ACC112 (cell line): ENCODE results near the gene RNF208.

ENCODE experiments used
- H2AFZ ChIP-seq: fragments of 200-600 bp; sonication (generic); one replicate; pipeline ENCODE4 v1.6.0; 2017; ENCODE audit warnings: antibody characterized with exemption, low read length; ENCODE audit not compliant: unreplicated experiment
- H3K27ac ChIP-seq: fragments of 200-600 bp; sonication (generic); 2 replicates; pipeline ENCODE4 v1.5.1; 2014; ENCODE audit warnings: low read depth, mild to moderate bottlenecking, antibody characterized with exemption, low read length, moderate library complexity
- H3K27me3 ChIP-seq: fragments of 200-600 bp; sonication (generic); 2 replicates; pipeline ENCODE4 v1.6.1; 2014; ENCODE audit warnings: mild to moderate bottlenecking, antibody characterized with exemption, low read length, moderate library complexity, mixed read lengths; ENCODE audit not compliant: insufficient read depth
- H3K36me3 ChIP-seq: fragments of 200-600 bp; sonication (generic); 2 replicates; pipeline ENCODE4 v1.6.1; 2016; ENCODE audit warnings: mild to moderate bottlenecking, antibody characterized with exemption, low read length, moderate library complexity, mixed read lengths; ENCODE audit not compliant: insufficient read depth
- H3K4me1 ChIP-seq: fragments of 200-600 bp; sonication (generic); one replicate; pipeline ENCODE4 v1.6.1; 2016; ENCODE audit warnings: low read length, mixed read lengths; ENCODE audit not compliant: insufficient read depth, unreplicated experiment, control insufficient read depth
- H3K4me3 ChIP-seq: fragments of 200-600 bp; sonication (generic); 2 replicates; pipeline ENCODE4 v1.5.1; 2014; ENCODE audit warnings: mild to moderate bottlenecking, low read depth, low read length
- H3K79me2 ChIP-seq: fragments of 200-600 bp; sonication (generic); one replicate; pipeline ENCODE4 v1.6.0; 2016; ENCODE audit warnings: low read length; ENCODE audit not compliant: control insufficient read depth, unreplicated experiment, insufficient read depth

RNF208 gene

DNA sequence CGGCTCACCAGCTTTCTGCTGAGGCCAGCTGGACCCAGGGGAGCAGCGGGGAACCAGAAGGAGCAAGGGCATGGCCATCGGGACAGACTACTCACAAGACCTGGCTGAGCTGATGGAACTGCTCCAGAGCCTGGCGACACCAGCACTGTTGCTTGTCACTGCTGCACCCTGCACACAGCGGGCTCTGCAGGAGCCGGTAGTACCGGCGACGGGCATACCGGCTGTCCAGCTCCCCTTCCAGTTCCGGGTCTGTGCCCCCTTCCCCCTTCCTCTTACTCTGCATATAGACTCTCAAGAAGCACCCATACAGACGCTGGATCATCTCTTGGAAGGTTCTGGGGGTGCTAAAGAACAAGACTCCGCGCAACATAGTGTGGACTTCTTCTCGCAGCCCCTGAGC is 34.7 kb downstream of the RNF208 start:
- peak overlapping the region; percentile 80 for H3K4me3 ChIP-seq
- no peaks in the 10 kb centered on the region for H3K36me3 ChIP-seq
- H3K27ac ChIP-seq, result no peak overlapping the region
- H3K4me1 ChIP-seq, result peaks cover 18% of the 10 kb centered on the region
- no peaks in the 10 kb centered on the region for H3K27me3 ChIP-seq
- H3K79me2 ChIP-seq, result peaks cover 40% of the 10 kb centered on the region
- no peak overlapping the region for H2AFZ ChIP-seq

DNA sequence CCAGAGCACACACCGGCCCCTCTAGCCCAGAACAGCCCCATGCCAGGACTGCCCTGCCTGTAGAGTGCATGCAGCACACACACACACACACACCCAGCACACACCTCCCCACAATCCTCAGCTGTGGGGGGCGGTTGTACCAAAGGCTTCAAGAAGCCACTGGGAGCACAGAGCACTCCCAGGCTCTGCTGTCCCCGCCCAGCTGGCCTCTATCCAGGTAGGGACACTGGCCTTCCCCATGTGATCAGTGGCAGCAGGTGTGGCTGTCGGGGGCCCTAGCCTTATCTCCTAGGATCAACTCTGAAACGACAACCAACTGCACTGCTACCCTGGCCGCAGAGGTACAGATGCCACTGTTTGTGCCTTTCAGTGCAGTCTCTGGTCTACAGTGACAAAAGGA is 35.7 kb downstream of the RNF208 start:
- H3K4me1 ChIP-seq, result peaks cover 18% of the 10 kb centered on the region
- peaks cover 40% of the 10 kb centered on the region for H3K79me2 ChIP-seq
- H3K27me3 ChIP-seq, result no peaks in the 10 kb centered on the region
- no peak overlapping the region for H3K27ac ChIP-seq
- H2AFZ ChIP-seq, result no peak overlapping the region
- peak overlapping the region; percentile 80; the same call in 1 of the 2 replicates for H3K4me3 ChIP-seq
- H3K36me3 ChIP-seq, result no peaks in the 10 kb centered on the region

DNA sequence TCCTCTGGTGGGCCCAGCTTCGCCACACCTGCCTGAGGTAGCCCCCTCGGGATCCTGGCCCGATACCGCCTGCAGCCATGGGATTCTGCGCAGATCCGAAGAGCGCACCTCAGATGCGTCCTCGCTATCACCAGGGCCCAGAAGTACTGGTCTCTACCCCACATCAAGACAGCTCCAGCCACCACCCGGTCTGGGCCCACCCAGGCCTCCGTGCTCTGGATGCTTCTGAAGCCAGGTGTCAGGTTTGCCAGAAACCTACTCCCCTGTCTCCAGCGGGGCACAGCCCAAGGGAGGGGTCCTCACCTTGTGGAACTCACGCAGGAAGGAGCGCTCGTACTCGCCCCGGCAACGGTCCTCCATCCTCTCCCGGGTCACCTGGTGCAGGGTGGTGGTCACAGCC is 36.1 kb downstream of the RNF208 start:
- no peak overlapping the region for H2AFZ ChIP-seq
- peaks cover 18% of the 10 kb centered on the region for H3K4me1 ChIP-seq
- H3K27me3 ChIP-seq, result no peaks in the 10 kb centered on the region
- H3K27ac ChIP-seq, result no peak overlapping the region
- H3K4me3 ChIP-seq, result no peak overlapping the region
- peaks cover 37% of the 10 kb centered on the region for H3K79me2 ChIP-seq
- no peaks in the 10 kb centered on the region for H3K36me3 ChIP-seq

DNA sequence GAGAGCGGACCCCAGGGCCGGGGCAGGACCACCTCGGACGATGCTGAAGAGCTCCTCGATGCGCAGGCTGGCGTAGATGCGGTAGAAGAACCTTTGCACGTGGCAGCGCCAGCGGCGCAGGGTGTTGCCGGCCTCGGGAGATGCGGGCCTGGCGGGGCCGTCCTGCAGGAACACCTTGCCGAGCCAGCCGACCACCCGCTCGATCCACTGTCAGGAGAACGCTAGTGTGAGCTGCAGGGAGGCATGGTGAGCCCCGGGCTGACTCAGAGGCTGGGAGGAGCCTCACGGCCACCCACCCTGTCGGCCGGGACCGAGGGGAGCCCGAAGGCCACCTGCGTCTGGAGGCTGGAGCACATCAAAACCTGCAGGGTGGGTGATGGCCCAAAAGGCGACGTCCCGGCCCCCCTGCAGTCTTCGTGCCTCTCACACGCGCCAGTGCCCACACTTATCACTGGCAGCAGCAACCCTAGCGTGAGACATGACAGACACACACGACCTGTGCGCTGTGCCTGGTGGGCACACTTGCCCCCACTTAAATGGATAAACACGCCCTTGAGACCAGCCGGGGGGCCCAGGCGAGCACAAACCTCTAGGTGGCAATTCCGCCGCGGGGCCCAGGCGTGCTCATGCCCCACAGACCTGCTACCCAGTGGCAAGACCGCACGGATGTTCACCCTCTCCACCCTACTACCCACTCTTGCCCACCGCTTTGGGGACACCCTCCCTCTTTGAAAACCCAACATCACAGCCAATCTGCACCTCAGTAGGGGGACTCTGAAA is 37.0 kb downstream of the RNF208 start:
- no peaks in the 10 kb centered on the region for H3K36me3 ChIP-seq

DNA sequence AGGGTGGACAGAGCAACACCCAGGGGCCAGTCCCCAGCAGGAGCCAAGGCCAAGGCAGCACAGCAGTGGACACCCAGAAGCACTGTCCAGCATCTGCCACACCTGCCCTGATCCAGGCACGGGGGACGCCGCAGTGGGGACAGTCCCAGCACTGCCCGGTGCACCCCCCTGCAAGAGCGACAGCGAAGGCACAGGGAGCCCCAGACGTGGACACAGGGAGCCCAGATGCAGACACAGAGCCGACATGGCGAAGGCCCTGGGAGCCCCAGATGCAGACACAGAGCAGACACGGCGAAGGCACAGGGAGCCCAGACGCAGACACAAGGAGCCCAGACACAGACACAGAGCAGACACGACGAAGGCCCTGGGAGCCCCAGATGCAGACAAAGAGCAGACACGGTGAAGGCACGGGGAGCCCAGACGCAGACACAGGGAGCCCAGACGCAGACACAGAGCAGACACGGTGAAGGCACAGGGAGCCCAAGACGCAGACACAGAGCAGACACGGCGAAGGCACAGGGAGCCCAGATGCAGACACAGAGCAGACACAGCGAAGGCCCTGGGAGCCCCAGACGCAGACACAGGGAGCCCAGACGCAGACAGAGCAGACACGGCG is 38.0 kb downstream of the RNF208 start:
- H3K27ac ChIP-seq, result no peak overlapping the region
- H3K4me3 ChIP-seq, result no peak overlapping the region
- H3K4me1 ChIP-seq, result peaks cover 7% of the 10 kb centered on the region
- H3K79me2 ChIP-seq, result peaks cover 23% of the 10 kb centered on the region
- H3K36me3 ChIP-seq, result no peaks in the 10 kb centered on the region
- H3K27me3 ChIP-seq, result no peaks in the 10 kb centered on the region
- no peak overlapping the region for H2AFZ ChIP-seq

More for the DNA sequence above, 37.0 kb downstream of the RNF208 start:
- peaks cover 28% of the 10 kb centered on the region for H3K79me2 ChIP-seq
- peaks cover 14% of the 10 kb centered on the region for H3K4me1 ChIP-seq
- H3K27ac ChIP-seq, result no peak overlapping the region
- H3K27me3 ChIP-seq, result no peaks in the 10 kb centered on the region
- H3K4me3 ChIP-seq, result no peak overlapping the region
- no peak overlapping the region for H2AFZ ChIP-seq

DNA sequence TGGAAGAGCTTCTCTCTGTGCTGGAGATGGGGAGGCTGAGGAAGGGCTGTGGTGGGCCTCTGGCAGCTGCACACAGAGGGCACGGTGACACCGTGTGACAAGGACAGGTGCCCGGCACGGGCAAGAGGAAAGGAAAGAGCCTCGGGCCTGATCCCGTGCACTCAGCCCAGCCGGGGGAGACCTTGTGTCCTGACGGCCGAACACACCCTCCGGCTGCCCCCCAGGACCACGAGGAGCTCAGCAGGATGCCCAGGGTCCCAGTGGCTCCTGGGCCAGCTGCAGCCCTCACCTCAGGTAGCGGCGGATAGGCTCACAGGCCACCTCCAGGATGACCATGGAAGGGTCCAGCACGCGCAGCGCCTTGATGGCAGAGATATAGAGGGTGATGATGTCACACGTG is 39.2 kb downstream of the RNF208 start:
- H3K79me2 ChIP-seq, result peaks cover 20% of the 10 kb centered on the region
- no peak overlapping the region for H3K27ac ChIP-seq
- no peaks in the 10 kb centered on the region for H3K36me3 ChIP-seq
- no peaks in the 10 kb centered on the region for H3K27me3 ChIP-seq
- H3K4me3 ChIP-seq, result no peak overlapping the region
- peaks cover 17% of the 10 kb centered on the region for H3K4me1 ChIP-seq
- no peak overlapping the region for H2AFZ ChIP-seq

DNA sequence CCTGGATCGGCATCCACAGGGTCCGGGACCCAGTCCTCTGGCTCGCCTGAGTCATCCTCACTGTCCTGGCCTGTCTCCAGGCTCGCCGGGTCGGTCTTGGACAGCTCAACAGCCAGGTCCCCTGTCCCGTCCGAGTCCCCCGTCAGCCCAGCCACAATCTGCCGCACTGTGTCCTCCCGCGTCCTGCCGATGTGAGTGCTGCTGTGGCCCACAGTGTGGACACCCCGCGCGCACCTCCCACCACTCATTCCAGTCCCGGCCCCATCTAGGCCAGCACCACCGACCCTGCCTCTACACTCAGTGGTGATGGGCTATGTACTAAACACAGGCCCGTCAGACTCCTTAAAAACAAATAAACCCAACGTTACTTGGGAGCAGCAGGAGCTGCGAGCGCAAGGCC is 40.4 kb downstream of the RNF208 start:
- no peak overlapping the region for H3K27ac ChIP-seq
- H3K27me3 ChIP-seq, result no peaks in the 10 kb centered on the region
- no peaks in the 10 kb centered on the region for H3K36me3 ChIP-seq
- H2AFZ ChIP-seq, result no peak overlapping the region
- H3K4me3 ChIP-seq, result no peak overlapping the region
- peaks cover 10% of the 10 kb centered on the region for H3K4me1 ChIP-seq
- H3K79me2 ChIP-seq, result peaks cover 9% of the 10 kb centered on the region

DNA sequence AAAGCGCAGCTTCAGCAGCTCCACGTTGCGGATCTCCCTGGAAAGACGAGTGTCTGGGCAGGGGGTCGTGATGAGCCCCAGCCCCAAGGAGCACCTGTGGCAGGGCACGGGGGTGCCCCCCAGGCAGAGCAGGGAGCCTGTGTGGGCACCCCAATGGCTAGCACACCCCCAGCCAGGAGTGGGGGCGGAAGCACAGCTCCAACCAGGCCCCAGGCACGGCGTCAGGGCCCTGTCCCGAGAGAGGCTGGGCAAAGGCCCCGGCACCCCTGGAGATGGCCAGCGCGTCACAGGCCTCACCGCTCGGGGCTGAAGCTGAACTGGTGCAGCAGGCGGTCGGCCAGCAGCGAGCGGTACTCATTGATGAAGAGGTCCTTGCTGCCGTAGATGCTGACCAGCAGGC is 41.5 kb downstream of the RNF208 start:
- no peak overlapping the region for H3K27ac ChIP-seq
- H3K4me1 ChIP-seq, result peaks cover 10% of the 10 kb centered on the region
- H2AFZ ChIP-seq, result no peak overlapping the region
- no peak overlapping the region for H3K4me3 ChIP-seq
- H3K27me3 ChIP-seq, result no peaks in the 10 kb centered on the region
- no peaks in the 10 kb centered on the region for H3K36me3 ChIP-seq
- no peaks in the 10 kb centered on the region for H3K79me2 ChIP-seq

DNA sequence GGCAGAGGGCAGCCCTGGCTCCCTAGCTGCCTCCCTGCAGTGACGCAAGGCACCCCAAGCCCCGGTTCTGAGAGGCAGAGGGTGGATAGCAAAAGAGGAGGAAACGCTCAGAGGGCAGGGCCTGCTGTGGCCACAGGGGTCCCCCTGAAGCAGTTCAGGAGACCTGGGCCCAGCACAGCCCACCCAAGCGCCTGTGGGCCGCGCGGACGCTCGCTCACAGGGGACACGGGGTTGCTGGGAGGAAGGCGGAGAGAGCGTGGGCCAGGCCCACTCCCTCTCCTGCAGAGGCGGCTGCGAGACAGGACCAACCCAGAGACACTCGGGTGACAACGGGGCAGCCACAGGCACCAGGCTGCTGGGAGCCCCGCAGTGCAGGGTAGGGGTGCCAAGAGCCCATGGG is 42.3 kb downstream of the RNF208 start:
- Histone ChIP-seq H2AFZ (no peak overlapping the region), H3K27me3 (no peaks in the 10 kb centered on the region), H3K4me3 (no peak overlapping the region), H3K36me3 (no peaks in the 10 kb centered on the region), H3K4me1 (peaks cover 10% of the 10 kb centered on the region), H3K79me2 (no peaks in the 10 kb centered on the region), H3K27ac (no peak overlapping the region)

DNA sequence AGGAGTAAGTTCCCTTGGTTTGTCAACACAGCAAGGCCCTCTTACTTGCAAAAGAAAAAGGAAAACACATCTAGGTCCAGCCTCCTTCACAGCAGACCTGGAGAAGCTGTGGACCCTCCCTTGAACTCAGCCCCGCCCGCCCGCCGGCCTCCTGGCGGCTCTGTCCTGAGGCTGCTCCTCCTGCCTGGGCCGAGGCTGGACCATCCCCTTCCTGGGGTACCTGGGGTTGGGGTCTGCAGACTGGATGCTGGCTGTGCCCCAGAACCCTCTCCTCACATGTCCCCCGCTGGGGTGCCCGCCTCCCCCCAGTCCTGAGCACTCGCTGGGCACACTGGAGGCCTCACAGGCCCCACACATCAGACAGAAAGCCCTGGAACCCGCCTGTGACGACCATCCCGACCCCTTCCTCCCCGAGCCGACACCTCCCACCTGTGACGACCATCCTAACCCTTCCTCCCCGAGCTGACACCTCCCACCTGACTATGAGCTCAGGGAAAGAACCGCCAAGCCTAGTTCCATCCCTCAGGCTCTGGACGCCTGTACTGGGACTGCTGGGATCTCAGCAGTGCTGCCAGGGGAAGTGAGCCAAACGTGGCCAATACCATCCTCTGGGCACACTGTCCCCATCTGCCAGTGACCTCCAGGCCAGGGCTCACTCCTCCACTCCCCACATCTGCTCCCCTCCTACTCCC is 43.0 kb downstream of the RNF208 start:
- H3K79me2 ChIP-seq, result no peaks in the 10 kb centered on the region
- H3K4me1 ChIP-seq, result peaks cover 10% of the 10 kb centered on the region
- no peak overlapping the region for H3K27ac ChIP-seq
- no peak overlapping the region for H2AFZ ChIP-seq
- no peaks in the 10 kb centered on the region for H3K36me3 ChIP-seq
- H3K27me3 ChIP-seq, result no peaks in the 10 kb centered on the region
- no peak overlapping the region for H3K4me3 ChIP-seq
